ENCODE measurements around the gene ITPKC. TPM values are rescaled to one million over a fixed set of nuclear protein-coding genes. Genes with fewer than 3 reads are reported as not detected.
"Not testable (repeated sequence)": the region's sequence is repeated elsewhere in the genome, so short reads cannot be mapped to it uniquely, and the experiment has no call there.

The ITPKC gene
- total RNA-seq, 1 donor from 2014 or later: 5.7 TPM

- FAIRE-seq (no peak), DNase-seq (ENCODE audit: low spot score in 2 of 2) (no peak)
Measured at GRCh38 chr19:40758491-40758890, 41.6 kb downstream of the ITPKC start.

- DNase-seq (ENCODE audit: low spot score in 2 of 2) (no peak), FAIRE-seq (no peak)
Measured at GRCh38 chr19:40759352-40759751, 42.4 kb downstream of the ITPKC start.

GRCh38 chr19:40762754-40763470 lies 46.0 kb downstream of the ITPKC start:
- DNase-seq (ENCODE audit: low spot score in 2 of 2) (no peak), FAIRE-seq (no peak)

- no peak for FAIRE-seq
- no peak for DNase-seq (ENCODE audit: low spot score in 2 of 2)
Measured at GRCh38 chr19:40763526-40763925, 46.6 kb downstream of the ITPKC start.

GRCh38 chr19:40763963-40764362 lies 47.1 kb downstream of the ITPKC start:
- DNase-seq (ENCODE audit: low spot score in 2 of 2) (no peak), FAIRE-seq (no peak)

- FAIRE-seq; DNase-seq (ENCODE audit: low spot score in 2 of 2): not testable (repeated sequence)
Measured at GRCh38 chr19:40766385-40766784, 49.5 kb downstream of the ITPKC start.

GRCh38 chr19:40768869-40769268 lies 52.0 kb downstream of the ITPKC start:
- FAIRE-seq (no peak), DNase-seq (ENCODE audit: low spot score in 2 of 2) (no peak)

GRCh38 chr19:40771101-40771862 lies 54.4 kb downstream of the ITPKC start:
- not testable (repeated sequence) for DNase-seq (ENCODE audit: low spot score in 2 of 2); FAIRE-seq

- FAIRE-seq: no peak
- DNase-seq (ENCODE audit: low spot score in 2 of 2): no peak
Measured at GRCh38 chr19:40774916-40775631, 58.2 kb downstream of the ITPKC start, which contains the start of gene MIA. Gene MIA (plus strand): TSS chr19:40775521. CDS start chr19:40775543, 22 bp downstream.

- FAIRE-seq (no peak), DNase-seq (ENCODE audit: low spot score in 2 of 2) (no peak)
Measured at GRCh38 chr19:40775632-40776022, 58.7 kb downstream of the ITPKC start.

GRCh38 chr19:40776364-40776763 lies 59.5 kb downstream of the ITPKC start:
- FAIRE-seq (no peak), DNase-seq (ENCODE audit: low spot score in 2 of 2) (no peak)

GRCh38 chr19:40776932-40777644 lies 60.2 kb downstream of the ITPKC start:
- FAIRE-seq (no peak), DNase-seq (ENCODE audit: low spot score in 2 of 2) (peak; percentile 80 to 86)

- DNase-seq (ENCODE audit: low spot score in 2 of 2) (no peak), FAIRE-seq (no peak)
Measured at GRCh38 chr19:40777645-40777936, 60.7 kb downstream of the ITPKC start.

- FAIRE-seq (peak; percentile 82), DNase-seq (ENCODE audit: low spot score in 2 of 2) (peak; percentile 94 to 95)
Measured at GRCh38 chr19:40777937-40778705, 61.2 kb downstream of the ITPKC start, which contains the start of gene RAB4B. Gene RAB4B (plus strand): TSS chr19:40778247. CDS start chr19:40778376, 129 bp downstream.

GRCh38 chr19:40778706-40779284 lies 61.9 kb downstream of the ITPKC start:
- FAIRE-seq (no peak), DNase-seq (ENCODE audit: low spot score in 2 of 2) (peak in 1 of 2 donors; percentile 73)

GRCh38 chr19:40780582-40780981 lies 63.7 kb downstream of the ITPKC start:
- FAIRE-seq (no peak), DNase-seq (ENCODE audit: low spot score in 2 of 2) (no peak)

GRCh38 chr19:40781140-40781539 lies 64.2 kb downstream of the ITPKC start:
- DNase-seq (ENCODE audit: low spot score in 2 of 2): no peak
- FAIRE-seq: no peak

GRCh38 chr19:40783711-40784110 lies 66.8 kb downstream of the ITPKC start:
- FAIRE-seq: no peak
- DNase-seq (ENCODE audit: low spot score in 2 of 2): no peak

GRCh38 chr19:40784146-40784545 lies 67.2 kb downstream of the ITPKC start:
- DNase-seq (ENCODE audit: low spot score in 2 of 2); FAIRE-seq: not testable (repeated sequence)

All from frontal cortex (tissue), 4 donors.